Osteoblast (primary cell): Measurements from ENCODE around the gene SEMA6B. TPM values are rescaled to one million over a fixed set of nuclear protein-coding genes. Genes with fewer than 3 reads are reported as not detected.
"Not testable (repeated sequence)": the region's sequence is repeated elsewhere in the genome, so short reads cannot be mapped to it uniquely, and the experiment has no call there.

ENCODE experiments used
- DNase-seq: peaks from one replicate; pipeline ENCODE4 v3.0.0; 2011; ENCODE audit warnings: low spot score, mixed read lengths; ENCODE audit not compliant: insufficient read length; ENCODE audit errors: missing footprints
- H2AFZ ChIP-seq: 2 replicates; pipeline ENCODE4 v1.6.0; 2011; ENCODE audit warnings: mild to moderate bottlenecking, low read length
- H3K27ac ChIP-seq: 2 replicates; pipeline ENCODE4 v1.5.1; 2011; ENCODE audit warnings: mild to moderate bottlenecking, low read depth, low read length, moderate library complexity
- H3K27me3 ChIP-seq: 2 replicates; pipeline ENCODE4 v1.6.0; 2012; ENCODE audit warnings: mild to moderate bottlenecking, control low read depth, inconsistent platforms, low read length, moderate library complexity; ENCODE audit not compliant: insufficient read depth
- H3K36me3 ChIP-seq: 2 replicates; pipeline ENCODE4 v1.5.1; 2011; ENCODE audit warnings: mild to moderate bottlenecking, low read length, control low read depth, moderate library complexity; ENCODE audit not compliant: insufficient read depth
- H3K4me1 ChIP-seq: 2 replicates; pipeline ENCODE4 v1.5.1; 2011; ENCODE audit warnings: mild to moderate bottlenecking, low read length, control low read depth, moderate library complexity; ENCODE audit not compliant: insufficient read depth
- H3K4me2 ChIP-seq: 2 replicates; pipeline ENCODE4 v1.6.0; 2011; ENCODE audit warnings: mild to moderate bottlenecking, low read length; ENCODE audit not compliant: insufficient read depth
- H3K4me3 ChIP-seq: fragments of 200-600 bp; sonication (generic); 3 replicates; pipeline ENCODE4 v1.5.1; 2012; ENCODE audit warnings: mild to moderate bottlenecking, low read length, inconsistent platforms; ENCODE audit not compliant: insufficient read depth
- H3K79me2 ChIP-seq: 2 replicates; pipeline ENCODE4 v1.6.0; 2012; ENCODE audit warnings: mild to moderate bottlenecking, low read length, control low read depth, inconsistent platforms; ENCODE audit not compliant: insufficient read depth
- H3K9me3 ChIP-seq: 2 replicates; pipeline ENCODE4 v1.5.1; 2011; ENCODE audit warnings: low read depth, low read length, control low read depth
- H4K20me1 ChIP-seq: 2 replicates; pipeline ENCODE4 v1.6.0; 2012; ENCODE audit warnings: mild to moderate bottlenecking, low read length, control low read depth; ENCODE audit not compliant: insufficient read depth
- CTCF ChIP-seq: IDR thresholded peaks from 2 replicates; pipeline ENCODE4 v1.5.1; 2011; ENCODE audit warnings: mild to moderate bottlenecking, low read depth, low read length, moderate library complexity; ENCODE audit errors: extremely low read depth
- total RNA-seq: library from RNA; depleted of rRNA; stranded (reverse); fragments of >200 nt; gene quantifications from 2 replicates; pipeline ENCODE4 v1.2.3, GENCODE V29; 2012

Gene SEMA6B
- total RNA-seq, 1 donor, result 0.36 TPM

GRCh38 chr19:4568886-4569285, 9.4 kb upstream of the SEMA6B start:
- DNase-seq, result peak; percentile 29
- no peaks in the 10 kb centered on the region for H3K36me3 ChIP-seq
- H2AFZ ChIP-seq, result no peak overlapping the region
- no peaks in the 10 kb centered on the region for H3K27me3 ChIP-seq
- TF ChIP-seq CTCF, result no peak
- H3K4me2 ChIP-seq, result no peak overlapping the region
- H3K79me2 ChIP-seq, result no peaks in the 10 kb centered on the region
- H3K4me3 ChIP-seq, result no peak overlapping the region
- no peak overlapping the region for H3K27ac ChIP-seq
- H3K9me3 ChIP-seq, result no peaks in the 10 kb centered on the region
- H4K20me1 ChIP-seq, result no peaks in the 10 kb centered on the region
- H3K4me1 ChIP-seq, result no peaks in the 10 kb centered on the region

GRCh38 chr19:4567584-4568071, 8.1 kb upstream of the SEMA6B start:
- Histone ChIP-seq H3K36me3 (no peaks in the 10 kb centered on the region), H3K4me1 (no peaks in the 10 kb centered on the region), H2AFZ (no peak overlapping the region), H3K79me2 (no peaks in the 10 kb centered on the region), H3K27ac (no peak overlapping the region), H4K20me1 (no peaks in the 10 kb centered on the region), H3K27me3 (no peaks in the 10 kb centered on the region), H3K9me3 (no peaks in the 10 kb centered on the region), H3K4me2 (no peak overlapping the region), H3K4me3 (no peak overlapping the region)
- peak; percentile 96 for DNase-seq
- peak; percentile 85 for TF ChIP-seq CTCF

- Histone ChIP-seq H2AFZ (no peak overlapping the region), H3K9me3 (no peaks in the 10 kb centered on the region), H3K4me2 (no peak overlapping the region)
Observed at GRCh38 chr19:4566402-4567051, 7.0 kb upstream of the SEMA6B start.

GRCh38 chr19:4563562-4563961, 4.1 kb upstream of the SEMA6B start:
- not testable (repeated sequence) for H4K20me1 ChIP-seq, DNase-seq, H3K36me3 ChIP-seq, H3K79me2 ChIP-seq, H3K4me3 ChIP-seq, H3K9me3 ChIP-seq, H3K27me3 ChIP-seq, H3K4me2 ChIP-seq, H3K4me1 ChIP-seq, H3K27ac ChIP-seq, H2AFZ ChIP-seq

More at GRCh38 chr19:4566402-4567051, 7.0 kb upstream of the SEMA6B start:
- Histone ChIP-seq H3K4me1 (no peaks in the 10 kb centered on the region), H4K20me1 (no peaks in the 10 kb centered on the region), H3K27ac (no peak overlapping the region), H3K4me3 (no peak overlapping the region), H3K36me3 (no peaks in the 10 kb centered on the region), H3K79me2 (no peaks in the 10 kb centered on the region), H3K27me3 (no peaks in the 10 kb centered on the region)
- TF ChIP-seq CTCF, result no peak
- DNase-seq, result peak; percentile 36

GRCh38 chr19:4562085-4562484, 2.6 kb upstream of the SEMA6B start:
- H3K27me3 ChIP-seq, H3K27ac ChIP-seq, DNase-seq, H3K4me3 ChIP-seq, H3K4me1 ChIP-seq, H3K9me3 ChIP-seq, H2AFZ ChIP-seq, H3K36me3 ChIP-seq, H4K20me1 ChIP-seq, H3K79me2 ChIP-seq, H3K4me2 ChIP-seq: not testable (repeated sequence)
